Suprapubic skin (tissue), 3 donors: Measurements from ENCODE around the gene ZNF223.

Experiments used
- CTCF ChIP-seq, 2 donors: fragments of 200-600 bp in 1 of 2; fragments of 450-650 bp in 1 of 2; sonication (generic) in 1 of 2; IDR thresholded peaks; one replicate each; pipeline ENCODE4 v1.5.1; 2016 to 2019; ENCODE audit warnings: antibody characterized with exemption in 2 of 2, mild to moderate bottlenecking in 1 of 2, moderate library complexity in 1 of 2
- POLR2A ChIP-seq, 2 donors: fragments of 450-650 bp; IDR thresholded peaks; one replicate each; pipeline ENCODE4 v1.6.1; 2017; ENCODE audit warnings: antibody characterized with exemption in 2 of 2, mild to moderate bottlenecking in 2 of 2, moderate library complexity in 2 of 2

DNA sequence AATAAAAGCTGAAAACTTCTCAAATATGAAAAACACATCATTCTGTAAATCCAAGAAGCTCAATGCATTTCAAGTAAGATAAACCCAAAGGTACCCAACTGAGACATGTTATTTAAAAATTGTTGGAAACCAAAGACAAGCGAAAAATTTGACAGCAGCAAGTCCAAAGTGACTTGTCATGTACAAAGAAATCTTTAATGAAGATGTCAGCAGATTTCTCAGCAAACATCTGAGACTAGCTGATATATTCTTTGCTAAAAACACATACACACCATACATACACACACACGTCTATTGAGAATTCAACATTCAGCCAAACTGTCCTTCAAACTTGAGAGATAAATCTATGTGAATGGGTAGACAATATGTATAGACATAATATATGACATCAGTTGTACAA lies 32.3 kb upstream of the ZNF223 start:
- TF ChIP-seq POLR2A (IDR thresholded peaks at IDR 0.05) (no peak), CTCF (IDR thresholded peaks at IDR 0.05) (no peak)
